Activated T-helper 1 cell treated with Interleukin-2 at 50 U/mL for 16 hours (primary cell): ENCODE results near the gene C1GALT1C1.

Experiments
- DNase-seq: peaks from one replicate; pipeline ENCODE4 v3.0.0-alpha.2; 2020; ENCODE audit warnings: low read depth

Gene C1GALT1C1

GRCh38 chrX:120585702-120586101 is 44.2 kb downstream of the C1GALT1C1 start:
- no peak for DNase-seq
